ENCODE results near the gene IWS1.

Gene IWS1

GRCh38 chr2:127511917-127512316 is 14.4 kb downstream of the IWS1 start:
- no CpG with 5 or more reads among the region's 1 CpG for WGBS (ENCODE audit: insufficient coverage)
- Histone ChIP-seq H3K36me3 (ENCODE audit: control insufficient read depth in 4 of 4, insufficient read depth in 4 of 4, low read length in 3 of 4) (peaks cover 5 to 40% (median 28%) of the 10 kb centered on the region in 4 experiments), H3K27me3 (replicated peaks in 2 of 5; ENCODE audit: control insufficient read depth in 4 of 5, insufficient read depth in 5 of 5, low read length in 4 of 5) (no peaks in the 10 kb centered on the region), H3K27ac (ENCODE audit: insufficient read depth in 1 of 2, low read depth in 1 of 2, low read length in 2 of 2, poor library complexity in 1 of 2, severe bottlenecking in 2 of 2) (no peak overlapping the region), H3K4me1 (ENCODE audit: control extremely low read depth in 1 of 4, control insufficient read depth in 4 of 4, insufficient read depth in 4 of 4, low read length in 3 of 4) (peaks cover 13 to 19% (median 15%) of the 10 kb centered on the region in 4 experiments), H3K4me3 (ENCODE audit: control insufficient read depth in 1 of 7, extremely low read depth in 1 of 7, insufficient read depth in 4 of 7, low read depth in 2 of 7, low read length in 6 of 7) (no peak overlapping the region), H3K9me3 (ENCODE audit: control extremely low read depth in 1 of 5, control insufficient read depth in 4 of 5, insufficient read depth in 2 of 5, low read depth in 1 of 5, low read length in 4 of 5) (no peaks in the 10 kb centered on the region)
- CTCF ChIA-PET = interaction anchor here (1.3 to 1.5 kb wide), 2 partner anchors 22 to 32 kb away, joined by 3 read pairs; no protein-coding TSS in a partner anchor
- POLR2A ChIA-PET = no interaction called here
- DNase-seq = peak in 1 of 3 donors; percentile 13

GRCh38 chr2:127511090-127511695 is 15.1 kb downstream of the IWS1 start:
- Histone ChIP-seq H3K4me1 (ENCODE audit: control extremely low read depth in 1 of 4, control insufficient read depth in 4 of 4, insufficient read depth in 4 of 4, low read length in 3 of 4) (peaks cover 13 to 23% (median 17%) of the 10 kb centered on the region in 4 experiments), H3K27me3 (replicated peaks in 2 of 5; ENCODE audit: control insufficient read depth in 4 of 5, insufficient read depth in 5 of 5, low read length in 4 of 5) (no peaks in the 10 kb centered on the region), H3K27ac (ENCODE audit: insufficient read depth in 1 of 2, low read depth in 1 of 2, low read length in 2 of 2, poor library complexity in 1 of 2, severe bottlenecking in 2 of 2) (no peak overlapping the region), H3K9me3 (ENCODE audit: control extremely low read depth in 1 of 5, control insufficient read depth in 4 of 5, insufficient read depth in 2 of 5, low read depth in 1 of 5, low read length in 4 of 5) (no peaks in the 10 kb centered on the region), H3K4me3 (ENCODE audit: control insufficient read depth in 1 of 7, extremely low read depth in 1 of 7, insufficient read depth in 4 of 7, low read depth in 2 of 7, low read length in 6 of 7) (no peak overlapping the region), H3K36me3 (ENCODE audit: control insufficient read depth in 4 of 4, insufficient read depth in 4 of 4, low read length in 3 of 4) (peaks cover 5 to 33% (median 27%) of the 10 kb centered on the region in 4 experiments)
- POLR2A ChIA-PET = no interaction called here
- CTCF ChIA-PET = interaction anchor here (0.8 to 1.3 kb wide), 2 partner anchors 21 to 29 kb away, joined by 3 read pairs; no protein-coding TSS in a partner anchor
- WGBS (ENCODE audit: insufficient coverage) = 97% methylated on average over 5 of the region's 6 CpGs
- DNase-seq = no peak

GRCh38 chr2:127510073-127510472 is 16.2 kb downstream of the IWS1 start:
- H3K27me3 ChIP-seq (replicated peaks in 2 of 5; ENCODE audit: control insufficient read depth in 4 of 5, insufficient read depth in 5 of 5, low read length in 4 of 5) = no peaks in the 10 kb centered on the region
- no peak overlapping the region for H3K4me3 ChIP-seq (ENCODE audit: control insufficient read depth in 1 of 7, extremely low read depth in 1 of 7, insufficient read depth in 4 of 7, low read depth in 2 of 7, low read length in 6 of 7)
- no CpG with 5 or more reads among the region's 2 CpGs for WGBS (ENCODE audit: insufficient coverage)
- H3K4me1 ChIP-seq (ENCODE audit: control extremely low read depth in 1 of 4, control insufficient read depth in 4 of 4, insufficient read depth in 4 of 4, low read length in 3 of 4) = peaks cover 13 to 23% (median 17%) of the 10 kb centered on the region in 4 experiments
- ChIA-PET CTCF (interaction anchor here (0.8 to 1.6 kb wide), 2 partner anchors 19 to 28 kb away, joined by 3 to 4 read pairs; no protein-coding TSS in a partner anchor), POLR2A (no interaction called here)
- DNase-seq = no peak
- peaks cover 7 to 26% (median 21%) of the 10 kb centered on the region in 4 experiments for H3K36me3 ChIP-seq (ENCODE audit: control insufficient read depth in 4 of 4, insufficient read depth in 4 of 4, low read length in 3 of 4)
- no peaks in the 10 kb centered on the region for H3K9me3 ChIP-seq (ENCODE audit: control extremely low read depth in 1 of 5, control insufficient read depth in 4 of 5, insufficient read depth in 2 of 5, low read depth in 1 of 5, low read length in 4 of 5)
- no peak overlapping the region for H3K27ac ChIP-seq (ENCODE audit: insufficient read depth in 1 of 2, low read depth in 1 of 2, low read length in 2 of 2, poor library complexity in 1 of 2, severe bottlenecking in 2 of 2)

GRCh38 chr2:127508631-127509034 is 17.7 kb downstream of the IWS1 start:
- ChIA-PET POLR2A (no interaction called here), CTCF (interaction anchor here (1.4 to 2.6 kb wide), 5 partner anchors 9 to 46 kb away, joined by 3 to 8 read pairs (median 4); partner anchors contain the start of gene IWS1)
- DNase-seq = peak in 2 of 3 donors; percentile 71 to 76
- Histone ChIP-seq H3K4me1 (ENCODE audit: control extremely low read depth in 1 of 4, control insufficient read depth in 4 of 4, insufficient read depth in 4 of 4, low read length in 3 of 4) (peaks cover 13 to 23% (median 17%) of the 10 kb centered on the region in 4 experiments), H3K27ac (ENCODE audit: insufficient read depth in 1 of 2, low read depth in 1 of 2, low read length in 2 of 2, poor library complexity in 1 of 2, severe bottlenecking in 2 of 2) (peak overlapping the region in 1 of 2 experiments; percentile 36), H3K27me3 (replicated peaks in 2 of 5; ENCODE audit: control insufficient read depth in 4 of 5, insufficient read depth in 5 of 5, low read length in 4 of 5) (no peaks in the 10 kb centered on the region), H3K36me3 (ENCODE audit: control insufficient read depth in 4 of 4, insufficient read depth in 4 of 4, low read length in 3 of 4) (peaks cover 7 to 27% (median 20%) of the 10 kb centered on the region in 4 experiments), H3K4me3 (ENCODE audit: control insufficient read depth in 1 of 7, extremely low read depth in 1 of 7, insufficient read depth in 4 of 7, low read depth in 2 of 7, low read length in 6 of 7) (peak overlapping the region in 1 of 7 experiments; percentile 17), H3K9me3 (ENCODE audit: control extremely low read depth in 1 of 5, control insufficient read depth in 4 of 5, insufficient read depth in 2 of 5, low read depth in 1 of 5, low read length in 4 of 5) (no peaks in the 10 kb centered on the region)
- WGBS (ENCODE audit: insufficient coverage) = 0% methylated on average over 1 of the region's 3 CpGs

- Histone ChIP-seq H3K4me3 (ENCODE audit: control insufficient read depth in 1 of 7, extremely low read depth in 1 of 7, insufficient read depth in 4 of 7, low read depth in 2 of 7, low read length in 6 of 7) (peak overlapping the region in 1 of 7 experiments; percentile 17), H3K27me3 (replicated peaks in 2 of 5; ENCODE audit: control insufficient read depth in 4 of 5, insufficient read depth in 5 of 5, low read length in 4 of 5) (no peaks in the 10 kb centered on the region), H3K27ac (ENCODE audit: insufficient read depth in 1 of 2, low read depth in 1 of 2, low read length in 2 of 2, poor library complexity in 1 of 2, severe bottlenecking in 2 of 2) (no peak overlapping the region), H3K9me3 (ENCODE audit: control extremely low read depth in 1 of 5, control insufficient read depth in 4 of 5, insufficient read depth in 2 of 5, low read depth in 1 of 5, low read length in 4 of 5) (no peaks in the 10 kb centered on the region), H3K4me1 (ENCODE audit: control extremely low read depth in 1 of 4, control insufficient read depth in 4 of 4, insufficient read depth in 4 of 4, low read length in 3 of 4) (peaks cover 13 to 23% (median 17%) of the 10 kb centered on the region in 4 experiments), H3K36me3 (ENCODE audit: control insufficient read depth in 4 of 4, insufficient read depth in 4 of 4, low read length in 3 of 4) (peaks cover 9 to 30% (median 23%) of the 10 kb centered on the region in 4 experiments)
- whole genome bisulfite sequencing (ENCODE audit: insufficient coverage) = 94% methylated on average over 2 of the region's 4 CpGs
- ChIA-PET CTCF (interaction anchor here (1.4 to 2.6 kb wide), 5 partner anchors 9 to 46 kb away, joined by 3 to 8 read pairs (median 4); partner anchors contain the start of gene IWS1), POLR2A (no interaction called here)
- DNase-seq = no peak
Measured at GRCh38 chr2:127508023-127508630, 18.2 kb downstream of the IWS1 start.

- CTCF ChIA-PET = no interaction called here
- Histone ChIP-seq H3K27me3 (replicated peaks in 2 of 5; ENCODE audit: control insufficient read depth in 4 of 5, insufficient read depth in 5 of 5, low read length in 4 of 5) (no peaks in the 10 kb centered on the region), H3K9me3 (ENCODE audit: control extremely low read depth in 1 of 5, control insufficient read depth in 4 of 5, insufficient read depth in 2 of 5, low read depth in 1 of 5, low read length in 4 of 5) (no peaks in the 10 kb centered on the region), H3K4me1 (ENCODE audit: control extremely low read depth in 1 of 4, control insufficient read depth in 4 of 4, insufficient read depth in 4 of 4, low read length in 3 of 4) (peaks cover 0 to 18% (median 9%) of the 10 kb centered on the region in 4 experiments), H3K36me3 (ENCODE audit: control insufficient read depth in 4 of 4, insufficient read depth in 4 of 4, low read length in 3 of 4) (peaks cover 11 to 47% (median 34%) of the 10 kb centered on the region in 4 experiments), H3K27ac (ENCODE audit: insufficient read depth in 1 of 2, low read depth in 1 of 2, low read length in 2 of 2, poor library complexity in 1 of 2, severe bottlenecking in 2 of 2) (peak overlapping the region in 1 of 2 experiments; percentile 23), H3K4me3 (ENCODE audit: control insufficient read depth in 1 of 7, extremely low read depth in 1 of 7, insufficient read depth in 4 of 7, low read depth in 2 of 7, low read length in 6 of 7) (no peak overlapping the region)
- peak in 2 of 3 donors; percentile 36 to 52 for DNase-seq
- POLR2A ChIA-PET = no interaction called here
- WGBS (ENCODE audit: insufficient coverage) = no CpG with 5 or more reads among the region's 1 CpG
Measured at GRCh38 chr2:127506510-127506909, 19.8 kb downstream of the IWS1 start.

Data from common myeloid progenitor, CD34-positive (primary cell).